NCI-H2029 treated with DMSO at 0.1 percent for 48 hours (cell line): Measurements from ENCODE around the gene PLK2.

ENCODE experiments used
- DNase-seq: peaks from one replicate; lab custom pipeline; 2025; lab: John Stamatoyannopoulos, UW

PLK2 gene

DNA sequence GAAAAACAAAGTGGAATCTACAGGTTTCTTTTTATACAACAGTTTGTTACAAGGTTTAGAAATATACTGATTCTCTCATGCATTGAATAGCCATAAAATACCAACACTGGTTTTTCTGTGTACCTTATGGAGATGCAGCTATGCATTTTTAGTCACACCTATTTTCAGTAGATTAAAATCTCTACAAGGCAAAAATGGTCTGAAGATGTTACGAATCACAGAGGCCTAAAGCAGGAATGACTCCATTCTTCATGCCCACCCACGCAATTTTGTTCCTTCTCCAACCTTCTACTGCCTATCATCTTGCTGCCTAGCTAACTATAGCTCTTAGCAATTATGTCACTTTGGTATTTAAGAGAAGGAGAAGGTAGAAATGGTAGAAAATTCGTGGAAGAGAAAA, 9.9 kb downstream of the PLK2 start:
- DNase-seq: no peak

DNA sequence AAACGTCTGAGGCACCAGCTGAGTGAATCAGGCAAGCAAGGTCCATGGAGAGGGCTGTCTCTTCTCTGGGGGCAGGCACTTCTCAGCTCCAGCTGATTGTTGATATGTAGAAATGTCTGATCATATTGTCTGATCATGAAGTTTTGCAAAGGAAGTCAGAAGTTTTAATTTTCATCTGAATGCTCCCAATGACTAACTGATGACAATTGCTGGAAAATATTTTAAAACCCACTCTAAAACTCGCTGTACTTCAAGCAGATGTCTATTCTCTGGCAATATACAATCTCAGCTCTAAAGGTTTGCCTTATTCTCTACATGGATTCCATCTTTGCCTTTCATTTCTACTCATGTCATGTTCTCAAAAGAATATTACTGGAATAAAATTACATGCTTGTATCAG, 12.7 kb downstream of the PLK2 start:
- no peak for DNase-seq

DNA sequence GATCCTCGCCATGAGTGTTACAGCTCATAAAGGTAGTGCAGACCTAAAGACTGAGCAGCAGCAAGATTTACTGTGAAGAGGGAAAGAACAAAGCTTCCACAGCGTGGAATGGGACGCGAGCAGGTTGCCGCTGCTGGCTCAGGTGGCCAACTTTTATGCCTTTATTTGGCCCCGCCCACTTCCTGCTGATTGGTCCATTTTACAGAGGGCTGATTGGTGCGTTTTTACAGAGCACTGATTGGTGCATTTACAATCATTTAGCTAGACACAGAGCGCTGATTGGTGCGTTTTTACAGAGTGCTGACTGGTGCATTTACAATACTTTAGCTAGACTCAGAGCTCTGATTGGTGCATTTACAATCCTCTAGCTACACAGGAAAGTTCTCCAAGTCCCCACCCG, 13.9 kb downstream of the PLK2 start:
- no peak for DNase-seq

DNA sequence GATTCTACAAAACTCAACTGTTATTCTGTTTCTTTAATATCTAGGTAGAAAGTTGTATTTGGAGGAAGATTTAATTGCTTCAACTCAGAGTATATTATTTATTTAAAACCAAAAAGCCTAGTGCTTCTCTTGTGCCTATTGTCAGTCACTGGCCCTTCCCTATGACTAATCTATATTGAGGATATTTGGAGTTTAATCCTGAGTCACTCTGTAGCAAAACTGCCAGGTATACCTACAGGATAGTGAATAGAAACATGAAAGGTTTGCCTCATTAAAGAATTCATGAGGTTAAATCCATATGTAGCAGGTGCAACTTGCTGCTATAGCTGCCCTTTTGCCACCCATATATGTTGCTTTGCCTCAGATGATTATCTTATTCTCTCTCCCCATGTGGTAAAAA, 15.1 kb downstream of the PLK2 start:
- DNase-seq: no peak

DNA sequence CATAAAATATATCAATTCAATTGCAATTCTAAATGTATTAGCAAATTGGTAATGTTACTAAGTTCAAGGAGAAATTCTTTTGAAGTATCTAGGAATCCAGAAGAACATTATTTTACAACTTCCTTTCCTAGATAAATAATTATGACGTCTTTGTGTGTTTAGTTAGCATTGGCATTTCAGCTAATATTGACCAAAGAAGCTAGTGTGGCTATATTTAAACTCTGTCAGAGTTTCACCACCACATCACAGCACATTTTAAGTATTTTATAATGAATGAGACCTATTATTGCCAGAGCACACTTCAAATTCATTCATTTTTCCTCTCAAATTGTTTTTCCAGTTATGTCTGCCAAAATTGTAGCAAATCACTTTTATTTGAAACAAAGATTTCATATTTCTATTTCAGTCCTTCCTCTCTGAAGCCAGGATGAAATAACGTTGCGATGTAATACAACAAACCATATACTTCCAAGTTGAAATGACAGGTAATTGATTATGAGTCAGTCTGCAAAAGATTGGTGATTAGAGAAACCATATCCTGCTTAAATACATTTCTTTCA, 18.9 kb downstream of the PLK2 start:
- no peak for DNase-seq

DNA sequence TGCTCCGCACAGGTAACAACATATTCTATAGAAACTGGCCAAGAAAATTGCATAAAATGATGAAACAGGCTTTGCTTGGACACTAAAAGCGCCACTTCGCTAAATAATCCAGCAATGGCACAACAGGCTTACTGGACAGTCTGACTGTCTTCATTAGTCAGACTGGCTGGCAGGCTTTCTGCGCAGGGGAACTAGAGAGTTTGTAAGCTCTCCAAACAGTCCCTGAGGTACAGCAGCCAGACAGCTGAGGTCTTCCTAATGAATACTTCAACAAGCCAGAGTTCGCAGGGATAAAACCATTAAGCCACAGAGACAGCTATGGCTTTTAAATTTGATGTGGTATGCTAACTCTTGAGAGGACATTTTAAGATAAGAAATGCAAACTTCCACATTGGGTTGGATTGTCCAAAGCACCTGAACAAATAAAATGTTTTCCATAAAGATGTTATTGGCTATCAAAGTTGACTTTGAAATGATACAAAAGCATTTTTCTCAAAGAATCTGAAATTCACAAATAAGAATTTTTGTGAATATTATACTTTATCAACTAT, 20.7 kb downstream of the PLK2 start:
- no peak for DNase-seq

DNA sequence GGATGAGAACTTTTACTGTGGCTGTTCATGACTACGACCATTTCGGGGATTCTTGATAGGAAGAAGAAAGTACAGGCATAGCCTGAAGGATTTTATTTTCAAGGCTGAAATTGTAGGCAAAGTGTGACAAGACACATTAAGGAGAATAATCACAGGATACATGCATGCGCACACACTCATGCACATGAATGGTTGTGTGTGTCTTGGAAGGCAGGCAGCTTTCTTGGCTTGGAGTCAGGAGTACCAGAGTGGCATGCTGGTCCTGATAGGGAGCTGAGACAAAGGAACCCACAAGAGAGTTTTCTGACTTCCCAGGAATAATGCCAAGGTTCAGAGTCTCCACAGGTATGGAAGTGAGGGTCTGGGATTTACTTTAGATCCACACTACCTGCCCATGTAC, 22.2 kb downstream of the PLK2 start:
- no peak for DNase-seq

DNA sequence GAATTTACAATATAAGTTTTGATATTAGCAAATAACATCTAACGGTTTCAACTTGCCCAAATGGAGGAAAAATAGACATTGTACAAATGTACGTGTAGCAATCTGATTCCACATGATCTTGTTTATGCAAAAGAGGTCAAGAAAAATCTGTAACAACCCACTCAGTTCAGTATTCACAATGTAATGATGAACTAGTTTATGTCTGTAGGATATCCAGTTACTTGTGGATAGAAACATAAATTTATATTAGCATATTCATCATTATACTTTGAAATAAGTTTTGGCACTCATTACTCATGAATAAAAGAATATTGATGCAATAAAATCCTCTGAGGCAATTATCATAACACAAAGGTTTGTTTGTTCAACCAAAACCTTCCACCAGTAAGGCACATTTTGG, 28.1 kb downstream of the PLK2 start:
- DNase-seq: no peak

DNA sequence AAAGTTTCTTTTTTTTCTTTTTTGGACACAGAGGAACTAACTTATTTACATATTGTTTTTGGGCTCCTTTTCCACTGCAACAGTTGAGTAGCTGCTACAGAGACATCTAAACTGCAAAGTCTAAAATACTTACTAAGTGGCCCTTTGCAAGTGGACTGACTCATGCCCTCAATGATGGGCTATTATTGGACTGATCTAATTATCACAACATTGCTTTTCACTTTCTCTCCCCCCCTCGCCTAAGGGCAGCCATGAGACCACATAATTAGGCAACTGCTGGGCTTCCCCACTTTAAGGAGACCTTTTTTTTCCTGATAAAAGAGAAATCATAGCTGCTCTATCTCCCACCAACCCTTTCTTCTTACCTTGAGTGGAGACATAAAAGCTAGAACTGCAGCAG, 47.0 kb downstream of the PLK2 start:
- no peak for DNase-seq

DNA sequence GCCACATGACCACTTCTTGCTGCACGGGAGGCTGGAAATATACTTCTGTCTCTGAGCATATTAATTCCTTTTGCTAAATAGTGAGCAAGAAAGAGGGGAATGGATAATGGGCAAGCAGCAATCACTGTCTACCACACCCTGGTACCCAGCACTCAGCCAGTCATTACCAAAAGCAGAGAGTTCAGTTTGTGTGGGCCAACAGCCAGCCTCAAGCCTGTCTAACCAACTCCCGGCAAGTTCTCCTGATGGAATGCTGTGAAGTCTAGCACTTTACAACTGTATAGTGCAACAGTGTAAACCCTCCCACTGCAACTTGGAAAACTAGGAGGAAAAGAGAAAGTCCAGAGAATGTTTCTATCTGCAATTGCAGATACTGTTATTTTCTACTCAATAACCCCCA, 47.8 kb downstream of the PLK2 start:
- DNase-seq: no peak

DNA sequence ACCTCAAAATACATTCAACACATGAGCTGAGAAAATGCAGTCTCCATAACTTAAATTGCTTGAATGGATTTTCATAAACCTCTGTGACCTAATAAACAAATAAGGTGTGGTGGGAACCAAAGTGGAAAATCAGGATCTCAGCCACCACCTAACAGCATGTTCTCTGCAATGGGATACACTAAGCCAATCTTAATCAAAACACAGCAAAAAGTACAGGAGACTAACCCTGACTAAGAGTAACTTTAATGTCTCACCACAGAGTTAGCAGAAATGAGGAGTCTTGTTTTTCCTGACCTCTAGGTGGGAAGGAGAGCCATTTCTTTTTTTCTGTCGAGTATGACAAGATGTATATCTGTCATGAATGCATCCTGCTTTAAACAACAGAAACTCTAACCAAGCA, 48.5 kb downstream of the PLK2 start:
- no peak for DNase-seq

DNA sequence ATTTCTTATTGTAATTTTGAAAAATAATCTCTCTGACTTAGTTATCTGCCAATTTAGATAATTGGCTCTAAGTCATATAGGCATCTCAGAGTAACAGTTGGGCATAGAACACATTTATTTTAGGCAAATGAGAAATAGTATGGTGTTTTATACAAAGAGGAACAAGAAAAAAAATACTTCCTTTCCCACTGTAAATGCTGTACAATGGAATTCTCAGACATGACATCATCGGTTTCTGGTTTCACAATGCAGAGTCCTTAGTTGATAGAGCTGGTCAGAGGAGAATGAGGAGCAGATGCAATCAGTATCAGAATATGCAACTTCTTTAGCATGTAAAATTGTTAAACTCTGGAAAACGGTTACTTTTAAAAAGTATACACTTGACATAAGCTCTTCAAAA, 49.4 kb downstream of the PLK2 start:
- DNase-seq: no peak

DNA sequence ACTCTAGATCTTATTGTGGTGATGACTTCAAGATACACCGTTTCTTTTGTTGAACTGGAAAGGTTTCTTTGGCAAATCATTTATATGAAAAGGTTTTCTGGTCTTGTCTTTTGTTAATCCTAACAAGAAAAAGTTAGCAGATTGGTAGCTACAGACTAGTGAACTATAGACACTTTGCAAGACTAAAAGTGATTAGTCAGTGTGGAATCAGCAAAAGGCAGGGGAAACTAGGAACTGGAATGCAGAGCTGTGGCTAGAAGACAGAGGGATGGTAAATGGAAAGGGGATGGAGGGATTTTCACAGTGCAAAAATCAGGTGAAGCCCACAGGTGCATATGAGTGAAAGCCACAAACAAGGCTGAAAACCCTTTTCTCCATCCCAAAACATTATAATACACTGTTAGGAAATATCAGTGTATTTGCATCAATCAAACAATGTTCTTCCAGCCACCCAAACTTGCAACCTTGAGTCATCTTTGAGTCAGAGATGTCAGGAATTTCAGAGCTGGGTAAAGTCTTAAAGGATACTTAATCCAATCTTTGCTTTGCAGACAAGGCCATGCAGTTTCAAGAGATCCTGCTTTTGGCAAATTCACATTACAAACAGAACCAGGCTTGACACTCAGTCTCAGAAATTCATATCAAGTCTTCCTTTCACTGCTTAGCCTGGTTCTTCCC, 52.7 kb downstream of the PLK2 start:
- no peak for DNase-seq

DNA sequence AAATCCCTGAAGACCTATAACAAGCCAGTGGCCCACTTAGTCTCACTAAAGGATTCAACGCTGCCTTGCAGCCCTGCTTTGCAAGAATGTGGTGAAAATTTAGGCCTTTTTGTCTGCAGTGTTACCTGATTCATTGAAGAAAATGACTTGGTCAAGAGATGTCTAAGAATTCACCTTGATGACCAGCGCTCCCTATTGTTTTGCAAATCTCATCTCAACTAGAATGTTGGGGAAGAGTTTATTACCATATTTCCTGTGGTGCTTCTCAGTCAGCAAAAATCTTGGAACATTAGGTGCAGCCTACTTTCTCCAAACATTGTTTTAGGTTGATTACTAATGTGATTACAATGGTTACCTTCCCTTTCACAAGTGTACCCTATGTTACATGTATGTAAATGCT, 53.5 kb downstream of the PLK2 start:
- DNase-seq: no peak

DNA sequence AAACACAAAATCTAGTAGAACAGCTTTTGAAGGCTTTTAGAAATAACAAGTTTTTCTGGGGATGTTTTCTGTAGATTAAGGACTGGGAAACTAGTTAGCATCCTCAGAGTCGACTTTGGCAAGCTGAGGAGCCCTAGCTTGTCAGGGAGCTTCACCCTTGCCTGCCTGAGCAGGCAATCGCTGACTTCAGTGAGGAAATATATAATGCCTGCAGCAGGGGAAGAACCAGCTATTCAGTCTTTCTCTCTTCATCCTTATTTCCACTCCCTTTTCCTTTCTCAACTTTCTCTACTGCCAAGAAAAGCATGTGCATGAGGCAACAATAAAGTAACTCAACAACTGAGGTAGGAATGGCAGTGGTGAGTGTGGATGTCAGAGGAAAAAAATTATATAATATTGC, 54.7 kb downstream of the PLK2 start:
- no peak for DNase-seq

DNA sequence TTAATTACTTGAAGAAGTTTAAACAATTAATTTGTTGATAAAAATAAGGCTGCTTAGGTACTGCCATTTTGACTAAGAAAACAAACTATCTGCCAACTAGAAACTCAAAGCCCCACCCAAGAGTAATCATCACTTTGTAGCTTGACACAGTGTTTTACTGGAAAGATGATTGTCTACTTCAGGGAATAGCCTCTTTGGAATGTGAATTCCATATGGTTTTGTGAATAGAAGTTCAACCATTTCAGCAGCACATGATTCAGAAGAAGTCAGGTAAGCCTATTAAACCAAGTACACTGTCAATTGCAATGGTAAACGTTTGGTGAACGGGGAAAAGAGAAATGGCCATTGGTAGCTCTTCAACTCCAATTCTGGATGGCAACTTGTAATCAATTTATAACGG, 55.2 kb downstream of the PLK2 start:
- no peak for DNase-seq
